GM12801 (cell line): ENCODE data around the gene CLEC16A.

Experiments
- TF ChIP-seq, protein P1 (sequence below): IDR thresholded peaks from one replicate; pipeline ENCODE4 v1.5.1; 2011; ENCODE audit warnings: control low read depth; ENCODE audit not compliant: insufficient read length; ENCODE audit errors: extremely low read depth

CLEC16A gene

DNA sequence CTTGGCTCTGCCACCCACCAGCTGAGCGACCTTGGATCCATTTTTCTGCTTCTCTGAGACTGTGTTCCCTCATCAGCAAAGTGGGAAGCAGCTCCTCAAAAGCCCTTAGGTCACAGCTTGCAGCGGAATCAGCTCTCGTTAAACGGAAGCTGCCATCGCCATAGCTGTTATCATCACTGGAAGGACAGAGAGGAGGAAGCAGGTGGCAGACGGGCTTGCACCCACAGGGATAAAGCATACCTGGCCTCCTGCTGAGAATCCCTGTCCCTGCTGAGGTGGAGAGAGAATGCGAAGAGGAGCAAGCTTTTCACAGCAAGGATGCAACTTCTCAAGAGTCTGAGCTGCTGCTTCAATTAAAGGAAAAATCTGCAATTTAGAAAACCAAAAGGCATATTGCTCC lies 106.6 kb downstream of the CLEC16A start:
- TF ChIP-seq, protein P1, sequence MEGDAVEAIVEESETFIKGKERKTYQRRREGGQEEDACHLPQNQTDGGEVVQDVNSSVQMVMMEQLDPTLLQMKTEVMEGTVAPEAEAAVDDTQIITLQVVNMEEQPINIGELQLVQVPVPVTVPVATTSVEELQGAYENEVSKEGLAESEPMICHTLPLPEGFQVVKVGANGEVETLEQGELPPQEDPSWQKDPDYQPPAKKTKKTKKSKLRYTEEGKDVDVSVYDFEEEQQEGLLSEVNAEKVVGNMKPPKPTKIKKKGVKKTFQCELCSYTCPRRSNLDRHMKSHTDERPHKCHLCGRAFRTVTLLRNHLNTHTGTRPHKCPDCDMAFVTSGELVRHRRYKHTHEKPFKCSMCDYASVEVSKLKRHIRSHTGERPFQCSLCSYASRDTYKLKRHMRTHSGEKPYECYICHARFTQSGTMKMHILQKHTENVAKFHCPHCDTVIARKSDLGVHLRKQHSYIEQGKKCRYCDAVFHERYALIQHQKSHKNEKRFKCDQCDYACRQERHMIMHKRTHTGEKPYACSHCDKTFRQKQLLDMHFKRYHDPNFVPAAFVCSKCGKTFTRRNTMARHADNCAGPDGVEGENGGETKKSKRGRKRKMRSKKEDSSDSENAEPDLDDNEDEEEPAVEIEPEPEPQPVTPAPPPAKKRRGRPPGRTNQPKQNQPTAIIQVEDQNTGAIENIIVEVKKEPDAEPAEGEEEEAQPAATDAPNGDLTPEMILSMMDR = no peak

DNA sequence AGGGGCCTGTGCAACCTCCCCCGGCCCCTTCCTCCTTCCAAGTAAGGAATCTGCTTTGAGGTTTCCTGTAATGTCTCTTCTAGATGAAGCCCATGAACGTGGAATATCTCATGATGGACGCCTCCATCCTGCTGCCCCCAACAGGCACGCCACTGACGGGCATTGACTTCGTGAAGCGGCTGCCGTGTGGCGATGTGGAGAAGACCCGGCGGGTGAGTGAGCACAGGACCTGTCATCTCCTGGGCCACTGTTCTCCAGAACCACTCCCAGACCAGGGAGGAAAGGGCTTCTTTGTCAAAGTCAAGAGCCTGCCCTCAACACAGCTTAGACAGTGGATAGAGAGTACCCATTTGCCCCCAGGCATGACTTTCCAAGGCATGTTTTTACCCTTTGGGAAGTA lies 107.1 kb downstream of the CLEC16A start:
- TF ChIP-seq, protein P1 = no peak

DNA sequence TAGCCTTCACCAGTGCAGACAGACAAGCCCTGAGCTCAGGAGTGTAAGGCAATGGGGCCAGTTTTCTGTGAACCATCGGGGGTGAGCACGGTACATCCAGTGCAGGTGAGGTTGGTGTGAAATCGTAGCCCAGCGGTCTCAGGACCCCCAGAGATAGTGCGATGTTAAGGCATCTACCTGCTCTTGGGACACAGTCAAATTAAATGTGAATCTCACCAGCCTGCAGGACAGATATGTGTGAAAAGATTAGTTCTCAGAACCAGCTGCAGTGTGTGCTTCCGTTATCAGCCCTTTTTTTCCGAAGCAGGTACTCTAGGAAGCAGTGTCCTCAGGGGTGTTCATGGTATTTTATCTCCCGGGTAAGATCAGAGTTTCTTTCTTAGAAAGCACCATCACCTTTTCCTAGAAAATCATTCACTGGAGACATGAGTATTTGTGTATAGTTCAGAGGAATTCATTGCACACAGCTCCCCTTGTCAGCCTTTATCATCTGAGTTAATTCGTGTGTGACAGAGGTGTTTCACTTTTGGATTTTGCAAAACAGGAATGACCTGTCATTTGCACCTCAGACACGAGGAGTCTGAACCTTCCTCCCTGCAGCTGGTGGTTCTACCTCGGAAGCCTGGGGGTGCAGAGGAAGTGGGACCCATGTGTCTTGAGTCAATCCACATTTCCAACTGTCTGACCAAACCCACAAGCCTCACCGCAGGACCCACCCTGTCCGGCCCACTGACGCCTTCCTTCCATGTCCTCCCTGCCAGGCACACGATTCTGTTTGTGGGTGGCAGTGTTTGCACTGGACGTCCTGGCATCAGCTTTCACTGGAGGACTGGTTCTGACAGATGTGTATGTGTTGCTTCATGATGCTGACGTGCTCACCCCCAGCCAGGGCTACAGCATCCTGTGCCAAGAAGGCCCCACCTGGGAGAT lies 107.8 kb downstream of the CLEC16A start:
- TF ChIP-seq, protein P1 = no peak

DNA sequence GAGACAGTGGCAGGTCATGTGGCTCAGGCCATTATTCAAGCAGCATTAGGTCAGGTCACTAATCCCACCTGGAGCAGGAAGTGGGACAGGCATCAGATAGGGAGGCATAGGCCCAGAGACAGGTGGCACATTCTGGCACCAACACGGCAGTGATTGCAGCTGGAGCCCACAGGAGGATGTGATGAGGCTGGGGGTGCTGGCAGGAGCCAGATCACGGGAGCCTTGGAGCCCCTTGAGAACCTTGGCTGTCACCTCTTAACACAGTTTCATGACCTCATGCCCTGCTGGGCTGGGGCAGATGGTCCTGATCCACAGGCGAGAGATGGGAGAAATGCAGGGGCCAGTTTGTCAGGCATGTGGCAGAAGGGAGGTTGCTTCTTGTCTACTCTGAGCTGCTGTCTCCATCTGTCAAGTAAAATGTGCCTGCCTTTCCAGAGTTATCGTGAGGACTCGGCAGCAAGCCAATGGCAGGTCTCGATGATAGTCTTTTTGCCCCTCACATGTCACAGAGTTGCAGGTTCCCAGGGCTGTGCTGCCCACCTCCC lies 109.6 kb downstream of the CLEC16A start:
- TF ChIP-seq, protein P1 = no peak

DNA sequence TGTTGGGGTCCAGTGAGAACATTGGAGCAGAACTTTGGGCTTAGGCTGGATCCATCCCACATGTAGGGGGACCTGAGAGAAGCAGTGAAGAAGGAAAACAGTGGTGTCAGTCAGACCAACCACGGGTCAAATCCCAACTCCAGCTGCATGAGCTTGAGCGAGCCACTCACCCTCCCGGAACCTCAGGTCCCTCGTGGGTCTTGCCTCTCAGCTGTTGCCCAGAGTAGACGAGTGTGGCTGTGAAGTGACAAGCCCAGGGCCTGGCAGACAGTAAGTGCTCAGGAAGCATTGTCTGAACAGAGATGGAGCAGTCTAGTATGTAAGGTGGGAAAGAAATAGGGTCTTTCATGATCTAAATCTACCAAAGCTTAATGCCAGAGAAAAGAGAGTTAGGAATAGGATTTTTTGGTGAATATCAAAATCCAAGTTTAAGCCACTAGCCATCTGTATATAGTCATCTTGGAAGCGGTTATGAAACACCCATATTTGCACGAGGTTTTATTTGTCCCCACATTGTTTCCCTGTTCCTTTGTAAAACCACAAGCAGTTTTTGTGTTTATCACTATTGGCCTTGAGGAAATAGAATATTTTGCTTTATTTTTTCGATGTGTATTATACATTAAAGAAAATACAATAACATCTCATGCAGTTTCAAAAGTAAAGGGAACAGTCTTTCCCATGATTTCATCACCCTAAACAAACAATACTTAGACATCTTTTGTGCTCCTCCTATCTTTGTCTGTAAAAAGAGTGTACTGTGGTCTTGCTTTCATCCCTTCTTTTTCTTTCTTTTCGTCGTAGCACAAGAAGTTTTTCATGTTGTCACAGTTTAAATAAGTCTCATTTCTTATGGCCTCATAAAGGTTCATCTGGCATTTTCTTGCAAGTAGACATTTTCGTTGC lies 112.0 kb downstream of the CLEC16A start:
- TF ChIP-seq, protein P1 = no peak

DNA sequence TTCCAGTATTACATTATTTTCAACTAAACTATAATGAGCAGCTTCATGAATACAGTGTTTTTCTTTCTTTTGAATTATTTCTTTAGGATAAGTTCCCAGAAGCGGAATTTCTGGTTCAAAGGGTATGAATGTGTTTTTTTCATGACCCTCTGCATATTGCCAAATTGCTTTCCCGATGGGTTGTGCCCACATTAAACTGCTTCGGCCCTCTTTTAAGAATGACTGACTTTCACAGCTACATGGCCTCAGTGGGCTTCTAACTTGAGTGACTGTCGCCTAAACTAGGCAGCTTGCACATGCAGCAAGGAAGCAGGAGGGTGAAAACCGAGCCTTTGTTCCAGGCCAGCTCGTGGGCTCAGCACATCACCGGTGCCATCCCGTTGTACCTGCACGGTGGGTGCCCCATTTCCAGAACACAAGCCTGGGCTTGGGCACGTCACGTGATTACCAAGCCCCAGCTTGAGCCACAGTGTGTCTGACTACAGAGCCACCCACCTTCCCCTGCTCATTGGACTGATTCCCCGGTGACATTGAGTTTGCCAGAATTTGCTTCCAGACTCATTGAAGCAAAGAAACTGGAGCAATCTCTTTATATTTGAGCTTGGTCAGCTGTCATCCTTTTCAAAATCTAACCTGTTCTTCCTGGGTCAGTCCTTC lies 112.8 kb downstream of the CLEC16A start:
- TF ChIP-seq, protein P1 = no peak
